Left renal cortex interstitium (tissue), 4 donors: ENCODE results near the gene MIF4GD. TPM values are rescaled to one million over a fixed set of nuclear protein-coding genes. Genes with fewer than 3 reads are reported as not detected.
A peak's percentile ranks its signal among the peaks of the same experiment; 100 is the strongest.
"Not testable (repeated sequence)": the region's sequence is repeated elsewhere in the genome, so short reads cannot be mapped to it uniquely, and the experiment has no call there.

Experiments used
- DNase-seq, 4 donors: peaks; one replicate each; pipeline ENCODE4 v3.0.0-alpha.2; 2013; ENCODE audit warnings: low read depth in 4 of 4, low spot score in 2 of 4, missing footprints in 1 of 4
- polyA plus RNA-seq, 4 donors: library from polyadenylated mRNA; unstranded; fragments of 120-200 nt; gene quantifications; one replicate each; pipeline ENCODE4 v1.2.1, GENCODE V29; 2013; ENCODE audit not compliant: insufficient read length in 4 of 4

The MIF4GD gene
- polyA plus RNA-seq, 4 donors = 19.5 to 23.2 (median 22.1) TPM

- no peak for DNase-seq
Measured at GRCh38 chr17:75262112-75262606, 8.9 kb downstream of the MIF4GD start.

GRCh38 chr17:75261336-75262111, 9.5 kb downstream of the MIF4GD start, which contains the start of the genes GGA3 and MRPS7:
GGA3 (minus strand) TSS chr17:75261606; CDS start chr17:75261587, 19 bp downstream.
MRPS7 (plus strand) TSS chr17:75261879; CDS start chr17:75261901, 22 bp downstream.
- peak; percentile 87 to 97 (median 92) for DNase-seq

GRCh38 chr17:75260641-75261335, 10.2 kb downstream of the MIF4GD start:
- no peak for DNase-seq

- not testable (repeated sequence) for DNase-seq
Measured at GRCh38 chr17:75257228-75257627, 13.8 kb downstream of the MIF4GD start.

GRCh38 chr17:75255954-75256698, 14.9 kb downstream of the MIF4GD start:
- not testable (repeated sequence) for DNase-seq

- no peak for DNase-seq
Measured at GRCh38 chr17:75252039-75252816, 18.8 kb downstream of the MIF4GD start.

DNA sequence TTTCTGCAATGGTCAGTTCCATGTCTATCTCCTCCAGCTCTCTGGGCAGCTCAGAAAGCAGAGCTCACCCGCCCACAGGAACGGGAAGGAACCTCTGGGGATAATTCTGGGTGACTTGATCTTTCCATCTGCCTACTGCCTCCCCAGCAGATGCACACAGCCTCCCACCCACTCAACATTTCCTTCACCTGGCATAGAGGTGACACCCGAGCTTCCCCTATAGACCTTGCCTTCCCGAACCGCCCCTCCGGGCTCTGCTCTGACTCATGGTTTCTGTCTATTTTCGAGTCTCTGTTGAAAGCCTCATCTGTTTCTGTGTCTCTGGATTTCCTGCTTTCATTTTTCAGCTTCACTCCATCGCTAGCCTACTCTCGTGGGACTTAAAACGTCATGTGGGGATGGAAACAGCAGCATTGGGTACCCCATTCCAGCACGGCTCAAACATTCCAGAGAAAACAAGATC, 21.0 kb downstream of the MIF4GD start:
- DNase-seq = no peak

DNA sequence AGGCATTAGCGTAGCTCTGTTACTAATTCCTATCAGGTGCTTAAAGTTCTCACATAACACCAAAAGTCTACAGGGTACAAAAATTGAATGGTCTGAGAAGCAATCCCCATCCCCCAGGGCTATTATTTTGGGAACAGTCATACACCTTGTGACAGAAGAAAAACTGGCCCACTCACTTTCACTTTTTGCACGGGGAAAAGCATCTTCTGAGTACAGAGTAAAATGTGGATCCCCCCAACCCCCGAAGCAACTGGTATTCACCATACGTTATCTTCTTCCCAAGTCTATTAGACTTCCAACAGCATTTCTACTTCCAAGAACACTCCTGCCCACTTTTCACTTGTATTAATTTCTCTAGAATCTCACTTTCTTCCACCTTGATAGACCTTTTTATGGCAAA, 21.5 kb downstream of the MIF4GD start:
- no peak for DNase-seq

- no peak for DNase-seq
Measured at GRCh38 chr17:75246404-75246803, 24.6 kb downstream of the MIF4GD start.

DNA sequence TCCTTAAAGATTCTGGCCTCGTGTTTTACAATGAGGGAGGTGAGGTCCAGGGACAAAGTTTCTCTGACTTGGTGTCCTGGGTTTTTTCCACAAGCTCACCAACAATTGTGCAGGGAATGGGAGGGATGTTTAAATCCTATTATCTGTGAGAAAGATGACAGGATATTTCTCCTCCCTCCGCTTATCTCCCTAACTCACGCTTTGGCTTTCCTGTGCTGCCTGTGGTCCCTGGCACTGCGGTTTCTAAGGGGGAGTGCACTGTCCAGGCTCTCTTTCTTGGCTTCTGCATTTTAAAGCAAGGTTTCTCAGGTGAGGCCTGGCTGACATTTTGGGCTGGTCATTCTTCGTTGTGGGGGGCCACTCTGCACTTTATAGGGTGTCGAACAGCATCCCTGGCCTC, 26.0 kb downstream of the MIF4GD start:
- DNase-seq = no peak

- DNase-seq = no peak
Measured at GRCh38 chr17:75244133-75244866, 26.7 kb downstream of the MIF4GD start.

DNA sequence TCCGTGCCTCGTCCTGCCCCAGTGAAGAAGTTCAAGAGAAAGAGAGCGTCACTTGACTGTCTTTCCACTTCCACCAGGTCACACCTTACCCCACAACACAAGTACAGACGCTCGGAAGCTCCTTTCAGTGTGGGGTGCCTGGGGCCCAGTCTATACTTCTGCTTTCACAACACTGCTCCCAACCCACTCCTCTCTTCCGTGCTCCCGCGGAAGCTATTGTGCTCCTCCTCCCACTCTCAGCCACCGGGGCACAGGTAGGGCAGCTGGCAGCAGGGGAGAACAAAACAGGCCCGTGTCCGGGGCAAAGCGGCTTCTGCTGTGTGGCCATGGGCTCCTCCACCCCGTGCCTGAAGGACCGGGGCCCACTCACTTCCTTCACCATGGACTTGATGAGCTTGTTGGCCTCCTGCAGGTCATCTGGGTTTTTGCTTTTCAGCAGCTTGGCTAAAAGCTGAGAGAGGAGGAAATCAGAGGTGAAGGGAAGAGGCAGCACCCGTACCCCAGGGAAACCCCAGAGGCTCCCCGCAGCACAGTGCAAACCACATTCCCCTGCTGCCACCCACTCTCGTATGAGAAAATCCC, 28.5 kb downstream of the MIF4GD start:
- no peak for DNase-seq

GRCh38 chr17:75241996-75242460, 29.0 kb downstream of the MIF4GD start:
- no peak for DNase-seq

DNA sequence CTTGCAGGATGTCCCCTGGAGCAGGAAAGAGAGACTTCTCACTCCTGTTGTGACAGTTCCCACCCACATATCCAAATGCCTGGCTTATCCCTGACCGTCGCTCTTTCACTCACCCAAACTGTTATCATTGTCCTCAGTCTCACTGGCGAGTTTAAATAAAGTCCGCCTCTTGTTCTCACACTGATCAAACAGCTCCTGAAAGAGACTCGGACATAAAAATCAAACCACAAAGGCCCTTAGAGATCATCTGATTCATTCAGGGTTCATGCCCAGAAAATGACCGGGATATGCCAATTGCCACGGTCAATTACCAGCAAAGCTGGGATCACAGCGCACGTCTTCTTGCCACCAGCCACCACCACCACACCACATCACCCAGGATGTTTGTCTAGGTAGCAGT, 29.5 kb downstream of the MIF4GD start:
- no peak for DNase-seq

GRCh38 chr17:75241143-75241430, 29.9 kb downstream of the MIF4GD start:
- no peak for DNase-seq

DNA sequence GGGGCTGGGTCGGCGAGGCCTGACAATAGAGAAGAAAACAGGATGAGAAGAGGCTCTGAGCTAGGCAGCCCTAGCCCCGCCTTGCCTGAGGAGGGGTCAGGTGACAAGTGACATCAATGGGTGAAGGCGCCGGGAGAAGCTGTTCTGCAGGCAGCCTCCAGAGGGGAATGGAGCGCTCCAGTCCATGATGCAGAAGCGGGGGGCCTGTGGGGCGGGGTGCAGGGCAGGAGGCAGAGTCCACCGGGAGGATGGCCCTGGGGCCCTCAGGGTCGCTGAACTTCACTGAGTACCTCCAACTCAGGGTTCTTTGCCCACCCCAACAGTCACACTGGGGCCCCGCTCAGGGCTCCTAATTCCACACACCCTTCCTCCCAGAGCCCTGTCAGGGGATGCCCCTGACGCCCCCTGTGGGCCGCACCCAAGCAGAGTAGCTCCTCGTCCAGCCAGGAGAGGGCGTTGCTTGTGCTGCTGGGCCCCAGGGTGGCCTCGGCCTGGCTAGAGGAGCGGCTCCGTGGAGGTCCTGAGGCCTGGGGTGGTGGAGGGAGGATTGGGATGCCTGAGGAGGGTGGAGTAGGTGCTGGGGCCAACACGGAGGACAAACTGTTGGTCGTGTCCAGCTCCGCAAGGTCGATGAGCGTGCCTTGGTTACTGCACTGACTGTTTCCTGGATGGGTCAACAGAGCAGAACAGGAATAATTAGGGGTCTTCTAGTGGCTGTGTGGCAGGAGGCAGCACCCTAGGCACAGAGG, 30.5 kb downstream of the MIF4GD start:
- no peak for DNase-seq

GRCh38 chr17:75239778-75240393, 31.1 kb downstream of the MIF4GD start:
- DNase-seq = no peak

DNA sequence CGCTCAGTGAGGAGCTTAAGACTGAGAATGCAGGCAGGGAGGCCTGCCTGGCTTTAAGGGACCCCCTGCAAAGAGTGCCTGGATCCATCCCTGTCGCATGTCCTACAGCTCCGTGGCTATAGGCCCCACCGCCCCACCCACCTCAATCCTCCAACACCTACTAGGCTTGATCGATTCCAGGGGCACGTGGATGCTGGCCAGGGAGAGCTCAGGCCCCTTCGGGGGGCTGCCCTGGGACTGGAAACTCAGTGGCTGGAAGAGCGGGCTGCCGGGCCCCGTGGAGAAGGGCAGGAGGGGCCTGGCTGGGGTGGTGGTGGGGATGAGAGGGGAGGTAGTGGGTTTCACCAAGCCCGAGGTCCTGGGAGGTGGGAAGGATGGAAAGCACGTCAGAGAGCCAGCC, 31.8 kb downstream of the MIF4GD start:
- no peak for DNase-seq
